H1 (cell line): Measurements from ENCODE around the gene GALNT6. TPM values are rescaled to one million over a fixed set of nuclear protein-coding genes. Genes with fewer than 3 reads are reported as not detected.

Experiments used
- CTCF ChIA-PET: fragments of 300-600 bp; sonication (Branson Sonifier 250); formaldehyde crosslinking; loops from one replicate; lab custom pipeline; 2021; ENCODE audit not compliant: partially characterized antibody; lab: Charles Lee
- POLR2A ChIA-PET: fragments of 300-600 bp; sonication (Branson Sonifier 250); formaldehyde crosslinking; loops from one replicate; lab custom pipeline; 2021; ENCODE audit warnings: inconsistent platforms; ENCODE audit not compliant: partially characterized antibody; lab: Charles Lee
- DNase-seq, 2 experiments: peaks; one replicate each; pipeline versions ENCODE4 v3.0.0 to v3.0.0-alpha.2; 2010 to 2022; ENCODE audit warnings: low spot score in 2 of 2, low read depth in 1 of 2, mixed read lengths in 1 of 2
- FAIRE-seq: peaks from 2 replicates; lab custom pipeline; 2011; peaks lifted over from hg19 to GRCh38; lab: Jason Lieb, UNC
- H2AFZ ChIP-seq: 2 replicates; pipeline ENCODE4 v1.8.1; 2012; ENCODE audit warnings: low read length, inconsistent platforms
- H2AK5ac ChIP-seq: 2 replicates; pipeline ENCODE4 v1.6.1; 2013; ENCODE audit warnings: low read depth, low read length
- H2BK120ac ChIP-seq: replicated peaks from 2 replicates; pipeline ENCODE3; 2013; ENCODE audit warnings: low read depth, low read length, inconsistent platforms
- H2BK12ac ChIP-seq: 2 replicates; pipeline ENCODE4 v1.6.1; 2013; ENCODE audit warnings: low read depth, low read length
- H2BK15ac ChIP-seq: 2 replicates; pipeline ENCODE4 v1.6.1; 2013; ENCODE audit warnings: low read length
- H2BK20ac ChIP-seq: 2 replicates; pipeline ENCODE4 v1.6.1; 2013; ENCODE audit warnings: low read length
- H2BK5ac ChIP-seq: 2 replicates; pipeline ENCODE4 v1.6.1; 2013; ENCODE audit warnings: low read depth, low read length
- H3K14ac ChIP-seq: 2 replicates; pipeline ENCODE4 v1.6.1; 2013; ENCODE audit warnings: inconsistent platforms; ENCODE audit not compliant: insufficient read length
- H3K18ac ChIP-seq: 2 replicates; pipeline ENCODE4 v1.6.1; 2013; ENCODE audit warnings: low read length; ENCODE audit errors: extremely low read depth
- H3K23ac ChIP-seq: 2 replicates; pipeline ENCODE4 v1.6.1; 2013; ENCODE audit warnings: inconsistent platforms; ENCODE audit not compliant: insufficient read length
- H3K23me2 ChIP-seq: 2 replicates; pipeline ENCODE4 v1.6.1; 2013; ENCODE audit warnings: low read depth, low read length
- H3K27ac ChIP-seq: 2 replicates; pipeline ENCODE4 v1.6.1; 2011; ENCODE audit warnings: low read depth, low read length, inconsistent platforms
- H3K27me3 ChIP-seq, 4 experiments: replicated peaks in 1 of 4; 1 replicate in 1 of 4; 2 replicates in 3 of 4; pipeline versions ENCODE4 v1.6.1 to v1.8.1; 2011 to 2013; ENCODE audit warnings: low read length in 3 of 4, mild to moderate bottlenecking in 3 of 4, inconsistent platforms in 2 of 4, mixed read lengths in 2 of 4, moderate library complexity in 1 of 4; ENCODE audit not compliant: control insufficient read depth in 3 of 4, insufficient read depth in 3 of 4; ENCODE audit errors: extremely low read depth in 1 of 4
- H3K36me3 ChIP-seq, 4 experiments: 2 replicates each; pipeline versions ENCODE4 v1.6.1 to v1.8.1; 2011 to 2013; ENCODE audit warnings: mild to moderate bottlenecking in 4 of 4, low read length in 3 of 4, moderate library complexity in 2 of 4, control low read depth in 1 of 4, inconsistent platforms in 1 of 4; ENCODE audit not compliant: insufficient read depth in 4 of 4, control insufficient read depth in 2 of 4
- H3K4ac ChIP-seq: replicated peaks from 2 replicates; pipeline ENCODE3; 2013; ENCODE audit warnings: low read length, low read depth, mixed read lengths, inconsistent platforms; ENCODE audit not compliant: insufficient read length
- H3K4me1 ChIP-seq, 4 experiments: replicated peaks in 1 of 4; 1 replicate in 1 of 4; 2 replicates in 3 of 4; pipeline versions ENCODE4 v1.6.1 to v1.8.1; 2011 to 2013; ENCODE audit warnings: low read length in 3 of 4, inconsistent platforms in 2 of 4, mixed read lengths in 1 of 4; ENCODE audit not compliant: insufficient read depth in 4 of 4, control insufficient read depth in 3 of 4
- H3K4me2 ChIP-seq, 2 experiments: 2 replicates each; pipeline versions ENCODE4 v1.6.1 to v1.8.1; 2011 to 2013; ENCODE audit warnings: low read depth in 2 of 2, low read length in 2 of 2, control low read depth in 1 of 2, inconsistent platforms in 1 of 2, mild to moderate bottlenecking in 1 of 2; ENCODE audit not compliant: insufficient read depth in 1 of 2
- H3K4me3 ChIP-seq, 4 experiments: fragments of 200-600, 300-600 bp in 1 of 4; sonication (generic), shearing (Covaris generic), sonication (Bioruptor Twin) in 1 of 4; 2 replicates each; pipeline versions ENCODE4 v1.5.1 to v1.8.1; 2011 to 2016; ENCODE audit warnings: low read length in 4 of 4, low read depth in 3 of 4, control low read depth in 2 of 4, inconsistent platforms in 2 of 4, mild to moderate bottlenecking in 2 of 4, mixed read lengths in 1 of 4, moderate library complexity in 1 of 4; ENCODE audit not compliant: insufficient read depth in 2 of 4; ENCODE audit errors: extremely low read depth in 1 of 4
- H3K56ac ChIP-seq: replicated peaks from 2 replicates; pipeline ENCODE3; 2013; ENCODE audit warnings: low read depth, mild to moderate bottlenecking, mixed read lengths, low read length, inconsistent platforms; ENCODE audit not compliant: insufficient read length
- H3K79me1 ChIP-seq: 2 replicates; pipeline ENCODE4 v1.6.1; 2013; ENCODE audit warnings: low read depth, low read length, control low read depth
- H3K79me2 ChIP-seq, 2 experiments: 2 replicates each; pipeline versions ENCODE4 v1.6.1 to v1.8.1; 2012 to 2013; ENCODE audit warnings: low read length in 2 of 2, mild to moderate bottlenecking in 2 of 2, inconsistent platforms in 1 of 2; ENCODE audit not compliant: insufficient read depth in 2 of 2, control insufficient read depth in 1 of 2
- H3K9ac ChIP-seq, 4 experiments: replicated peaks in 1 of 4; 1 replicate in 1 of 4; 2 replicates in 3 of 4; pipeline versions ENCODE4 v1.6.1 to v1.8.1; 2011 to 2013; ENCODE audit warnings: low read depth in 3 of 4, low read length in 3 of 4, control low read depth in 2 of 4, mild to moderate bottlenecking in 2 of 4, moderate library complexity in 2 of 4, inconsistent platforms in 1 of 4; ENCODE audit errors: extremely low read depth in 1 of 4
- H3K9me3 ChIP-seq, 2 experiments: 2 replicates each; pipeline versions ENCODE4 v1.6.1 to v1.8.1; 2012 to 2013; ENCODE audit warnings: mild to moderate bottlenecking in 2 of 2, moderate library complexity in 2 of 2, control low read depth in 1 of 2, inconsistent platforms in 1 of 2, low read depth in 1 of 2, low read length in 1 of 2, mixed read lengths in 1 of 2; ENCODE audit not compliant: insufficient read depth in 2 of 2
- H4K20me1 ChIP-seq, 2 experiments: replicated peaks in 1 of 2; 2 replicates each; pipeline versions ENCODE3 to v1.8.1; 2011 to 2013; ENCODE audit warnings: inconsistent platforms in 2 of 2, low read length in 2 of 2, mild to moderate bottlenecking in 1 of 2; ENCODE audit not compliant: insufficient read depth in 2 of 2, control insufficient read depth in 1 of 2
- H4K5ac ChIP-seq: 2 replicates; pipeline ENCODE4 v1.6.1; 2013; ENCODE audit warnings: low read length, low read depth, mixed read lengths, inconsistent platforms; ENCODE audit not compliant: insufficient read length
- H4K8ac ChIP-seq: 2 replicates; pipeline ENCODE4 v1.8.0; 2013; ENCODE audit warnings: mild to moderate bottlenecking, moderate library complexity, low read length, inconsistent platforms; ENCODE audit not compliant: insufficient read depth; ENCODE audit errors: extremely low read depth
- H4K91ac ChIP-seq: replicated peaks from 2 replicates; pipeline ENCODE3; 2013; ENCODE audit warnings: low read length, mixed read lengths, inconsistent platforms; ENCODE audit not compliant: insufficient read length
- CHD2 ChIP-seq: IDR thresholded peaks from 2 replicates; pipeline ENCODE4 v1.6.1; 2012; ENCODE audit warnings: low read length, improper control_type of control experiment
- FOSL1 ChIP-seq: IDR thresholded peaks from 2 replicates; pipeline ENCODE4 v1.6.1; 2011; ENCODE audit warnings: mild to moderate bottlenecking, low read depth, low read length, moderate library complexity; ENCODE audit not compliant: insufficient read depth
- MAFK ChIP-seq: IDR thresholded peaks from 2 replicates; pipeline ENCODE4 v1.6.1; 2012; ENCODE audit warnings: low read depth, mild to moderate bottlenecking, improper control_type of control experiment, low read length
- NANOG ChIP-seq: IDR thresholded peaks from 2 replicates; pipeline ENCODE4 v1.6.1; 2011; ENCODE audit warnings: low read length, low read depth, mild to moderate bottlenecking, inconsistent platforms; ENCODE audit not compliant: insufficient read depth, poor library complexity, severe bottlenecking
- WGBS, 2 experiments: shearing (Covaris generic) in 1 of 2; methylation state at CpG; one replicate each; pipeline versions ENCODE4 v1.1.6 to v1.1.7; 2013 to 2015; ENCODE audit warnings: low lambda C conversion rate in 2 of 2, mixed read lengths in 2 of 2, inconsistent platforms in 1 of 2, low coverage in 1 of 2, missing lambda C conversion rate in 1 of 2; ENCODE audit not compliant: insufficient replicate concordance in 2 of 2, insufficient coverage in 1 of 2, insufficient read length in 1 of 2; ENCODE audit errors: extremely low coverage in 1 of 2, missing lambda C conversion rate in 1 of 2; 5-methylcytosine and 5-hydroxymethylcytosine counted together
- polyA plus RNA-seq, 7 experiments: library from polyadenylated mRNA; depleted of rRNA in 3 of 7; stranded (reverse) in 5 of 7; unstranded in 2 of 7; fragments of >200 nt in 5 of 7; fragments of 200-250 nt in 2 of 7; gene quantifications; 1 replicate in 5 of 7; 2 replicates in 1 of 7; 4 replicates in 1 of 7; pipeline versions ENCODE4 v1.2.1 to v1.2.3, GENCODE V29; 2011 to 2013; ENCODE audit warnings: missing spikeins in 2 of 7, mixed read lengths in 2 of 7
- total RNA-seq: library from RNA; stranded (reverse); fragmentation: NEBNext Ultra II Directional; extraction: Animal tissue kit (Norgen Biotek cat#: 25700); gene quantifications from 2 replicates; pipeline ENCODE4 v1.2.1, GENCODE V29; 2021
- TF ChIP-seq, protein P1 (sequence below): IDR thresholded peaks from 2 replicates; pipeline ENCODE4 v1.6.1; 2012; ENCODE audit warnings: inconsistent platforms

The GALNT6 gene
- total and polyA plus RNA-seq, 2 of the 8 experiments (the other 6 are each of a cell fraction or from before 2014, with no cell fraction given), result 5.8 to 10.7 TPM

DNA sequence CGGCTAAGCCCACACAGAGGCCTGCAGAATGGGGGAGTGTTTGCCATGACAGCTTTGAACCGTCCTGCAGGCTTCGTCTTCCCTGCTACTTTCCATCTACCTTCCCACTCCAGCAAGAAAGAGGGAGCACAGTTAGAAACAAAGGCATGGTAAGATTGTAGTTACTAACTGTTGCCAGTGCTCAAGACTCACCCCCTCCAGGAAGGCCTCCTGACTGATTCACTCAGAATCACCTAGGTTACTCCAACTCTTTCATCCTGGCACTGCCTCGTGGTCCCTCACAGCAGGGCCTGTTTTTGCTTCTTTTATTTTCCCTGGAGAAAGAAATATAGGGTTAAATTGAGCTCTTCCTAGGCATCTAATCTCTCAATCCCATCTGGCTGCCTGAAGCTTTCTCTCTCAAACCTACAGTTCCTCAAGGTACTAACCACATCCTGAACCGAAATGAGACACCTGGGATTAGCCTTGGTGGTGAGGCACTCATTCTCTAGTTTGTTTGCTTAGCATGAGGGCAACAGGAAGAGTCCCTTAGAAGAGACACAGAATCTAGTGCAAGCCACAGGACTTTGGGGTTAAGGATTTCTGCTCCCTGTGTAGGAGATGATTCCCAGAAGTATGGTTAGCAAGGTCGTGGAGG, 7.8 kb downstream of the GALNT6 start:
- no peak overlapping the region for H2BK120ac ChIP-seq
- no peak overlapping the region for H2BK15ac ChIP-seq
- no peak overlapping the region for H4K91ac ChIP-seq
- no peak overlapping the region for H2BK20ac ChIP-seq
- H3K14ac ChIP-seq, result no peak overlapping the region
- no peak overlapping the region for H3K9ac ChIP-seq
- H3K79me2 ChIP-seq, result no peaks in the 10 kb centered on the region
- H3K23ac ChIP-seq, result no peak overlapping the region
- no peaks in the 10 kb centered on the region for H4K20me1 ChIP-seq
- FAIRE-seq, result no peak
- H3K27me3 ChIP-seq, result no peaks in the 10 kb centered on the region
- H2BK5ac ChIP-seq, result no peak overlapping the region
- ChIA-PET POLR2A (interaction anchor here (0.9 to 1.2 kb wide), 2 partner anchors 9 to 12 kb away, joined by 3 to 4 read pairs; no protein-coding TSS in a partner anchor), CTCF (interaction anchor here (0.8 to 1.6 kb wide), 5 partner anchors 9 to 42 kb away, joined by 3 to 5 read pairs (median 3); no protein-coding TSS in a partner anchor)
- no peaks in the 10 kb centered on the region for H3K79me1 ChIP-seq
- H3K18ac ChIP-seq, result no peak overlapping the region
- H3K4me1 ChIP-seq, result peaks cover 7 to 17% (median 10%) of the 10 kb centered on the region in 4 experiments
- H2BK12ac ChIP-seq, result no peak overlapping the region
- no peak overlapping the region for H3K4ac ChIP-seq
- no peak overlapping the region for H3K4me3 ChIP-seq
- no peak overlapping the region for H4K5ac ChIP-seq
- H3K27ac ChIP-seq, result no peak overlapping the region
- DNase-seq, result no peak
- no peak overlapping the region for H2AFZ ChIP-seq
- H3K9me3 ChIP-seq, result no peaks in the 10 kb centered on the region
- H4K8ac ChIP-seq, result no peak overlapping the region
- WGBS, 2 experiments, result 85% methylated on average over 6 of the region's 6 CpGs; no CpG with 5 or more reads in 1 of the 2 experiments
- H3K56ac ChIP-seq, result no peak overlapping the region
- H3K36me3 ChIP-seq, result peaks cover 2 to 7% (median 5%) of the 10 kb centered on the region in 4 experiments; a peak in 4 of 8 replicates
- H2AK5ac ChIP-seq, result no peak overlapping the region
- H3K4me2 ChIP-seq, result 0 out of 4 replicates have a peak overlapping the region, but pooled peaks of 1 of the 2 experiments have one; percentile 2
- H3K23me2 ChIP-seq, result no peaks in the 10 kb centered on the region
- TF ChIP-seq, protein P1, sequence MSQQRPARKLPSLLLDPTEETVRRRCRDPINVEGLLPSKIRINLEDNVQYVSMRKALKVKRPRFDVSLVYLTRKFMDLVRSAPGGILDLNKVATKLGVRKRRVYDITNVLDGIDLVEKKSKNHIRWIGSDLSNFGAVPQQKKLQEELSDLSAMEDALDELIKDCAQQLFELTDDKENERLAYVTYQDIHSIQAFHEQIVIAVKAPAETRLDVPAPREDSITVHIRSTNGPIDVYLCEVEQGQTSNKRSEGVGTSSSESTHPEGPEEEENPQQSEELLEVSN, result no peak
- TF ChIP-seq NANOG (no peak), MAFK (no peak), CHD2 (no peak), FOSL1 (no peak)
